Testis (tissue), 3 donors: ENCODE results near the gene CAB39. TPM values are rescaled to one million over a fixed set of nuclear protein-coding genes. Genes with fewer than 3 reads are reported as not detected.

Source experiments
- DNase-seq: peaks from one replicate; pipeline ENCODE4 v3.0.0-alpha.2; 2019
- H3K27ac ChIP-seq, 2 donors: fragments of 200-600 bp; sonication (generic); one replicate each; pipeline ENCODE4 v1.5.1; 2019
- H3K27me3 ChIP-seq: fragments of 200-600 bp; sonication (generic); one replicate; pipeline ENCODE4 v1.5.1; 2019
- H3K36me3 ChIP-seq: fragments of 200-600 bp; sonication (generic); one replicate; pipeline ENCODE4 v1.5.1; 2017; ENCODE audit warnings: low read depth; ENCODE audit errors: missing control alignments
- H3K4me1 ChIP-seq: fragments of 200-600 bp; sonication (generic); one replicate; pipeline ENCODE4 v1.5.1; 2019
- H3K4me3 ChIP-seq, 2 donors: fragments of 200-600 bp; sonication (generic); one replicate each; pipeline ENCODE4 v1.5.1; 2017 to 2019
- H3K9me3 ChIP-seq: fragments of 200-600 bp; sonication (generic); one replicate; pipeline ENCODE4 v1.5.1; 2017
- POLR2A ChIP-seq: fragments of 450-650 bp; IDR thresholded peaks from one replicate; pipeline ENCODE4 v1.6.1; 2017; ENCODE audit warnings: antibody characterized with exemption, mild to moderate bottlenecking, moderate library complexity
- WGBS, 2 donors: methylation state at CpG; one replicate each; pipeline ENCODE4 v1.1.5; 2018; 5-methylcytosine and 5-hydroxymethylcytosine counted together
- intact Hi-C: fragments of 100-400 bp; cut with DNase I; formaldehyde crosslinking; loops from one replicate; pipeline ENCODE4 v1.15.1; 2023; ENCODE audit warnings: low total_unique reads
- polyA plus RNA-seq: library from polyadenylated mRNA; stranded (reverse); fragments of 350-450 nt; fragmentation: Illumina TruSeq; extraction: RNeasy Lipid Tissue Mini Kit (QIAGEN cat#74804); gene quantifications from one replicate; pipeline ENCODE4 v1.2.3, GENCODE V29; 2014; ENCODE audit warnings: low read depth, low replicate concordance; ENCODE audit not compliant: insufficient read depth
- total RNA-seq, 2 donors: library from RNA; depleted of rRNA; stranded (reverse); fragments of >200 nt; gene quantifications; one replicate each; pipeline ENCODE4 v1.2.3, GENCODE V29; 2016
- TF ChIP-seq, protein P1 (sequence below), 3 experiments: fragments of 450-650 bp in 2 of 3; fragments of 200-600 bp in 1 of 3; sonication (generic) in 1 of 3; IDR thresholded peaks; one replicate each; pipeline ENCODE4 v1.5.1; 2016 to 2019; ENCODE audit warnings: antibody characterized with exemption in 3 of 3, mild to moderate bottlenecking in 2 of 3, moderate library complexity in 1 of 3

Gene CAB39
- total and polyA plus RNA-seq, 3 donors from 2014 or later: 76.1 to 82.2 (median 76.8) TPM

DNA sequence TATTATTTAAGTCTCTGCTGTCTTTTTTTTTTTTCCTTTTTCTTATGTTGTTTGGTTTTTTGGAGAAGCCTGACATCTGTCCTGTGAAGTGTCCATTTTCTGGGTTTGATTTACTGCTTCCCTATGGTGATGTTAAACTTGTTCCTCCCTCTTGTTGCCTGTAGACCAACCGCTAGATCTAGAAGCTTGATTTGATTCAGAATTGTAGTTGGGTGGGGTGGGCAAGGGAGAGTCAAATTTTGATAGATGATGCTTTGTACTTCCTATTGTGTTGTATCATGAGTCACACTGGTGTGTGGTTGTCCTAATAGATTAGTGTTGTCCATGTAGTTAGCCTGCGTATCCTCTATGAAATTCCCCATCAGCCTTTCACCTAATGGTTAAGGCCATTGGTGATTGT lies 35.4 kb downstream of the CAB39 start:
- Histone ChIP-seq H3K36me3 (no peaks in the 10 kb centered on the region), H3K4me3 (no peak overlapping the region), H3K27me3 (no peaks in the 10 kb centered on the region), H3K4me1 (no peaks in the 10 kb centered on the region), H3K9me3 (no peaks in the 10 kb centered on the region), H3K27ac (no peak overlapping the region)
- intact Hi-C loops: no loop called here
- DNase-seq: no peak
- WGBS, 2 donors: 92 to 98% methylated on average over 2 of the region's 2 CpGs
- TF ChIP-seq POLR2A: no peak
- TF ChIP-seq, protein P1, sequence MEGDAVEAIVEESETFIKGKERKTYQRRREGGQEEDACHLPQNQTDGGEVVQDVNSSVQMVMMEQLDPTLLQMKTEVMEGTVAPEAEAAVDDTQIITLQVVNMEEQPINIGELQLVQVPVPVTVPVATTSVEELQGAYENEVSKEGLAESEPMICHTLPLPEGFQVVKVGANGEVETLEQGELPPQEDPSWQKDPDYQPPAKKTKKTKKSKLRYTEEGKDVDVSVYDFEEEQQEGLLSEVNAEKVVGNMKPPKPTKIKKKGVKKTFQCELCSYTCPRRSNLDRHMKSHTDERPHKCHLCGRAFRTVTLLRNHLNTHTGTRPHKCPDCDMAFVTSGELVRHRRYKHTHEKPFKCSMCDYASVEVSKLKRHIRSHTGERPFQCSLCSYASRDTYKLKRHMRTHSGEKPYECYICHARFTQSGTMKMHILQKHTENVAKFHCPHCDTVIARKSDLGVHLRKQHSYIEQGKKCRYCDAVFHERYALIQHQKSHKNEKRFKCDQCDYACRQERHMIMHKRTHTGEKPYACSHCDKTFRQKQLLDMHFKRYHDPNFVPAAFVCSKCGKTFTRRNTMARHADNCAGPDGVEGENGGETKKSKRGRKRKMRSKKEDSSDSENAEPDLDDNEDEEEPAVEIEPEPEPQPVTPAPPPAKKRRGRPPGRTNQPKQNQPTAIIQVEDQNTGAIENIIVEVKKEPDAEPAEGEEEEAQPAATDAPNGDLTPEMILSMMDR (IDR thresholded peaks at IDR 0.05): no peak

DNA sequence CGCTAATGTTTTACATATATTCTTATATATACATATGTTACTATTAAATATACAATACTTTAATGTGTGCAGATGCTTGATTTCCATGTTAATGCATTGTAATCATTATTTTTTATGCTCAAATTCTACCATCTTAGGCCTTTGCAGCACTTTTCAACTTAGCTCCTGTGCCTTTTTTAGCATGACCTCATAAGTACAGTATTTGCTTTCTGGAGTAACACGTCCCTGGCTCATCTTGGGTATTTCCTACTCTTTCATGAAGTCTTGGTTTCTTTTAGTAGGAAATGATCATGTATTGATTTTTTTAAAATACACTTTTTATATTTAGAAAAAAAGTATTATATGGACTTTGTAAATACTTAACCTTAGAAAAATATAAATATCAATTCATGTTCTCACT lies 36.5 kb downstream of the CAB39 start:
- 63 to 77% methylated on average over 2 of the region's 2 CpGs for WGBS, 2 donors
- no peak overlapping the region for H3K27ac ChIP-seq
- H3K36me3 ChIP-seq: no peaks in the 10 kb centered on the region
- no peaks in the 10 kb centered on the region for H3K27me3 ChIP-seq
- no peak overlapping the region for H3K4me3 ChIP-seq
- H3K4me1 ChIP-seq: no peaks in the 10 kb centered on the region
- TF ChIP-seq, protein P1 (IDR thresholded peaks at IDR 0.05): no peak
- intact Hi-C loops: no loop called here
- no peak for DNase-seq
- H3K9me3 ChIP-seq: no peaks in the 10 kb centered on the region

DNA sequence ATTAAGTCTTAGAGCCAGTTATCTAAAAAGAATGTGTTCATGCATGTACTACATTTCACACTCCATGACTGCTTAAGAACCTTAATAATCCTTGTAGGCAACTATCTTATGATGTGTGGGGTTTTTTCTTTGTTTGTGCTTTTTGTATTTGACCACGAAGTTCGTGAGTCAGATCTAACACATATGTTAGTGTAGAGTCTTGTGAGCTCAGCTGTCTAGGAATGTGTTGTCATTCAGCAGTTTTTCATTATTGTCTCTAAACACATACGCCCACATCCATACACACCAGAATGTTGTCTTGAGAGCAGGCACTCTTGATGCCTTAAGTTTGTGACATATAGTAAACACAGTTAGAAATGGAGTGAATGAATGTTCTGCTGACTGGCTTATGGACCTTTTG lies 38.4 kb downstream of the CAB39 start:
- Histone ChIP-seq H3K9me3 (no peaks in the 10 kb centered on the region), H3K4me3 (no peak overlapping the region), H3K27ac (no peak overlapping the region), H3K36me3 (no peaks in the 10 kb centered on the region), H3K27me3 (no peaks in the 10 kb centered on the region), H3K4me1 (no peaks in the 10 kb centered on the region)
- DNase-seq: no peak
- intact Hi-C loops: no loop called here
- TF ChIP-seq, protein P1 (IDR thresholded peaks at IDR 0.05): no peak
- no peak for TF ChIP-seq POLR2A
- WGBS, 2 donors: 91 to 97% methylated on average over 3 of the region's 3 CpGs

DNA sequence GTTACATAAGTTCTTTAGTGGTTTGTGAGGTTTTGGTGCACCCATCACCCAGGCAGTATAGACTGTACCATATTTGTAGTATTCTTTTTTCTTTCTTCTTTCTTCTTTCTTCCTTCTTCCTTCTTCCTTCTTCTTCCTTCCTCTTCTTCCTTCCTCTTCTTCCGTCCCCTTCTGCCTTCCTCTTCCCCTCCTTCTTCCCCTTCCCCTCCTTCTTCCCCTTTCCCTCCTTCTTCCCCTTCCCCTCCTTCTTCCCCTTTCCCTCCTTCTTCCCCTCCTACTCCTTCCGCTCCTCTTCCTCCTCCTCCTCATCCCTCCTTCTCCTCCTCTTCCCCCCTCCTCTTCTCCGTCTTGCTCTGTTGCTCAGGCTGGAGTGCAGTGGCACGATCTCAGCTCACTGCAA lies 41.6 kb downstream of the CAB39 start:
- no peak for DNase-seq
- H3K27ac ChIP-seq: no peak overlapping the region
- H3K4me3 ChIP-seq: no peak overlapping the region
- no peaks in the 10 kb centered on the region for H3K36me3 ChIP-seq
- 82 to 92% methylated on average over 4 of the region's 4 CpGs for WGBS, 2 donors
- no peaks in the 10 kb centered on the region for H3K27me3 ChIP-seq
- intact Hi-C loops: no loop called here
- TF ChIP-seq POLR2A: no peak
- TF ChIP-seq, protein P1 (IDR thresholded peaks at IDR 0.05): no peak
- H3K9me3 ChIP-seq: no peaks in the 10 kb centered on the region
- H3K4me1 ChIP-seq: no peaks in the 10 kb centered on the region

DNA sequence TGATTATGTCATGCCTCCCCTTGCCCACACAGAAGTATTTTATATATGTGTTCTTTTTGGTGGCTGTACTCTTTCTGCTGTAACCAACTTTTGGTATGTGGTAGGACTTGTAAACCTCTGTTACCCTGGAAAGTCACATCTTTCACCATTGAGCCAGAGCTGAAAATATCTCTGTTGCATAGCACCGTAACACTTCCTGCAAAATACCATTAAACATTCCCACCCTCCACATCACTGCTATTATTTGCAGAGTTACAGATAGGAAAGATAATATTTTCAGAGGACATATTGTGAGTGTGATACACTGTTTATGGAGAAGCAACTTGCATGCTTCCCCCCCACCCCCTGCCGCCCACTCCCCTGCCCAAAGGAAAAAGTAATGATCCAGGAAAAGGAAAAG lies 44.8 kb downstream of the CAB39 start:
- TF ChIP-seq POLR2A: no peak
- TF ChIP-seq, protein P1 (IDR thresholded peaks at IDR 0.05): no peak
- no peaks in the 10 kb centered on the region for H3K9me3 ChIP-seq
- 78 to 89% methylated on average over 2 of the region's 2 CpGs for WGBS, 2 donors
- H3K27me3 ChIP-seq: no peaks in the 10 kb centered on the region
- no peaks in the 10 kb centered on the region for H3K4me1 ChIP-seq
- no peaks in the 10 kb centered on the region for H3K36me3 ChIP-seq
- DNase-seq: no peak
- intact Hi-C loops: no loop called here
- no peak overlapping the region for H3K27ac ChIP-seq
- no peak overlapping the region for H3K4me3 ChIP-seq
